ENCODE measurements around the gene ACAT1. TPM values are rescaled to one million over a fixed set of nuclear protein-coding genes. Genes with fewer than 3 reads are reported as not detected.

ACAT1 gene
- polyA plus RNA-seq, 1 donor from 2014 or later, result 89.0 TPM

DNA sequence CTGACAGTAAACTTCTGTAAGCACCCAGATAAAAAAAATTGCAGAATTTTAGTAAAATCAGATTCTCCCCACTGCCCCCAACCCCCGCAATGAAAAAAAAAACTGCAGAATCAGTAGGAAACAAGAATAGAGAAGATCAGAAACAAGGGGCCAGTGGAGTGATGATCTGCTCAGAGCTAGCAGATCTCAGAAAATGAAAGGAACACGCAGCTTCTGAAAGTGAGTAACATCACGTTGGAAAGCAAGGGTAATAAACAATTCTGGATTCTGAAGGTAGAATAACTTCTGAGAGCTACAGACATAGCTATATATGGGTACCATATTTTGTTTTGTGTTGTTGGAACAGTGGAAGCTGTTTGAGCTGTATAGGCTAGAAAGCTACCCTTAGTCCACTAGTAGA lies 23.2 kb downstream of the ACAT1 start:
- no peaks in the 10 kb centered on the region for H3K9me3 ChIP-seq (ENCODE audit: low read length)
- H3K36me3 ChIP-seq (ENCODE audit: insufficient read depth, low read length), result no peaks in the 10 kb centered on the region
- H3K79me2 ChIP-seq (replicated peaks; ENCODE audit: insufficient read depth, low read length), result no peaks in the 10 kb centered on the region
- no peak overlapping the region for H3K4me3 ChIP-seq (ENCODE audit: low read length)
- H3K9me2 ChIP-seq (ENCODE audit: insufficient read depth, low read length), result no peaks in the 10 kb centered on the region
- H3K27me3 ChIP-seq (ENCODE audit: insufficient read depth, low read depth, low read length), result no peaks in the 10 kb centered on the region
- no peak overlapping the region for H3K9ac ChIP-seq (ENCODE audit: low read length)
- no peaks in the 10 kb centered on the region for H3F3A ChIP-seq (ENCODE audit: insufficient read depth, low read length, poor library complexity, severe bottlenecking)
- no peak overlapping the region for H3K4me2 ChIP-seq (ENCODE audit: low read length)
- H2AFZ ChIP-seq (ENCODE audit: low read depth, low read length), result no peak overlapping the region
- TF ChIP-seq, protein P1, sequence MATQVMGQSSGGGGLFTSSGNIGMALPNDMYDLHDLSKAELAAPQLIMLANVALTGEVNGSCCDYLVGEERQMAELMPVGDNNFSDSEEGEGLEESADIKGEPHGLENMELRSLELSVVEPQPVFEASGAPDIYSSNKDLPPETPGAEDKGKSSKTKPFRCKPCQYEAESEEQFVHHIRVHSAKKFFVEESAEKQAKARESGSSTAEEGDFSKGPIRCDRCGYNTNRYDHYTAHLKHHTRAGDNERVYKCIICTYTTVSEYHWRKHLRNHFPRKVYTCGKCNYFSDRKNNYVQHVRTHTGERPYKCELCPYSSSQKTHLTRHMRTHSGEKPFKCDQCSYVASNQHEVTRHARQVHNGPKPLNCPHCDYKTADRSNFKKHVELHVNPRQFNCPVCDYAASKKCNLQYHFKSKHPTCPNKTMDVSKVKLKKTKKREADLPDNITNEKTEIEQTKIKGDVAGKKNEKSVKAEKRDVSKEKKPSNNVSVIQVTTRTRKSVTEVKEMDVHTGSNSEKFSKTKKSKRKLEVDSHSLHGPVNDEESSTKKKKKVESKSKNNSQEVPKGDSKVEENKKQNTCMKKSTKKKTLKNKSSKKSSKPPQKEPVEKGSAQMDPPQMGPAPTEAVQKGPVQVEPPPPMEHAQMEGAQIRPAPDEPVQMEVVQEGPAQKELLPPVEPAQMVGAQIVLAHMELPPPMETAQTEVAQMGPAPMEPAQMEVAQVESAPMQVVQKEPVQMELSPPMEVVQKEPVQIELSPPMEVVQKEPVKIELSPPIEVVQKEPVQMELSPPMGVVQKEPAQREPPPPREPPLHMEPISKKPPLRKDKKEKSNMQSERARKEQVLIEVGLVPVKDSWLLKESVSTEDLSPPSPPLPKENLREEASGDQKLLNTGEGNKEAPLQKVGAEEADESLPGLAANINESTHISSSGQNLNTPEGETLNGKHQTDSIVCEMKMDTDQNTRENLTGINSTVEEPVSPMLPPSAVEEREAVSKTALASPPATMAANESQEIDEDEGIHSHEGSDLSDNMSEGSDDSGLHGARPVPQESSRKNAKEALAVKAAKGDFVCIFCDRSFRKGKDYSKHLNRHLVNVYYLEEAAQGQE (IDR thresholded peaks at IDR 0.05; ENCODE audit: borderline replicate concordance), result no peak
- TF ChIP-seq EZH2 (IDR thresholded peaks at IDR 0.05; ENCODE audit: borderline replicate concordance, insufficient read depth, low read length, poor library complexity, severe bottlenecking) (no peak), RAD21 (conservative IDR thresholded peaks at IDR 0.05) (no peak), MXI1 (conservative IDR thresholded peaks at IDR 0.05; ENCODE audit: poor library complexity, severe bottlenecking) (no peak), TAF1 (IDR thresholded peaks at IDR 0.05; ENCODE audit: low read depth) (no peak), POLR2AphosphoS5 (IDR thresholded peaks at IDR 0.05) (no peak), EP300 (conservative IDR thresholded peaks at IDR 0.05; ENCODE audit: poor library complexity, severe bottlenecking) (no peak)
- no peak overlapping the region for H3K27ac ChIP-seq (ENCODE audit: low read length)
- no peaks in the 10 kb centered on the region for H4K20me1 ChIP-seq (ENCODE audit: insufficient read depth)

DNA sequence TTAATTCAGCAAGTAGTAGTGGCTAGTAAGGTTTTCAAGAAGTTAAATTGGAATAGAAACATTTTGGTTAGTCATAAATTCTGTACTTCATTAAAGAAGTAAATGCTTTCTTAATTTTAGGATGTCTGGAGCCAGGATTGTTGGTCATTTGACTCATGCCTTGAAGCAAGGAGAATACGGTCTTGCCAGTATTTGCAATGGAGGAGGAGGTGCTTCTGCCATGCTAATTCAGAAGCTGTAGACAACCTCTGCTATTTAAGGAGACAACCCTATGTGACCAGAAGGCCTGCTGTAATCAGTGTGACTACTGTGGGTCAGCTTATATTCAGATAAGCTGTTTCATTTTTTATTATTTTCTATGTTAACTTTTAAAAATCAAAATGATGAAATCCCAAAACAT lies 25.8 kb downstream of the ACAT1 start:
- H2AFZ ChIP-seq (ENCODE audit: low read depth, low read length), result no peak overlapping the region
- TF ChIP-seq, protein P2, sequence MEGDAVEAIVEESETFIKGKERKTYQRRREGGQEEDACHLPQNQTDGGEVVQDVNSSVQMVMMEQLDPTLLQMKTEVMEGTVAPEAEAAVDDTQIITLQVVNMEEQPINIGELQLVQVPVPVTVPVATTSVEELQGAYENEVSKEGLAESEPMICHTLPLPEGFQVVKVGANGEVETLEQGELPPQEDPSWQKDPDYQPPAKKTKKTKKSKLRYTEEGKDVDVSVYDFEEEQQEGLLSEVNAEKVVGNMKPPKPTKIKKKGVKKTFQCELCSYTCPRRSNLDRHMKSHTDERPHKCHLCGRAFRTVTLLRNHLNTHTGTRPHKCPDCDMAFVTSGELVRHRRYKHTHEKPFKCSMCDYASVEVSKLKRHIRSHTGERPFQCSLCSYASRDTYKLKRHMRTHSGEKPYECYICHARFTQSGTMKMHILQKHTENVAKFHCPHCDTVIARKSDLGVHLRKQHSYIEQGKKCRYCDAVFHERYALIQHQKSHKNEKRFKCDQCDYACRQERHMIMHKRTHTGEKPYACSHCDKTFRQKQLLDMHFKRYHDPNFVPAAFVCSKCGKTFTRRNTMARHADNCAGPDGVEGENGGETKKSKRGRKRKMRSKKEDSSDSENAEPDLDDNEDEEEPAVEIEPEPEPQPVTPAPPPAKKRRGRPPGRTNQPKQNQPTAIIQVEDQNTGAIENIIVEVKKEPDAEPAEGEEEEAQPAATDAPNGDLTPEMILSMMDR (IDR thresholded peaks at IDR 0.05; ENCODE audit: poor library complexity, severe bottlenecking), result no peak
- TF ChIP-seq EP300 (conservative IDR thresholded peaks at IDR 0.05; ENCODE audit: poor library complexity, severe bottlenecking) (no peak), MXI1 (conservative IDR thresholded peaks at IDR 0.05; ENCODE audit: poor library complexity, severe bottlenecking) (no peak), POLR2AphosphoS5 (IDR thresholded peaks at IDR 0.05) (no peak), RAD21 (conservative IDR thresholded peaks at IDR 0.05) (no peak)
- TF ChIP-seq, protein P1 (IDR thresholded peaks at IDR 0.05; ENCODE audit: borderline replicate concordance), result no peak
- no peak overlapping the region for H3K9ac ChIP-seq (ENCODE audit: low read length)
- H3K79me2 ChIP-seq (replicated peaks; ENCODE audit: insufficient read depth, low read length), result no peaks in the 10 kb centered on the region
- no peaks in the 10 kb centered on the region for H4K20me1 ChIP-seq (ENCODE audit: insufficient read depth)
- H3K9me3 ChIP-seq (ENCODE audit: low read length), result no peaks in the 10 kb centered on the region
- no peaks in the 10 kb centered on the region for H3K9me2 ChIP-seq (ENCODE audit: insufficient read depth, low read length)
- peaks cover 4% of the 10 kb centered on the region for H3K36me3 ChIP-seq (ENCODE audit: insufficient read depth, low read length)
- H3K4me2 ChIP-seq (ENCODE audit: low read length), result no peak overlapping the region
- no peaks in the 10 kb centered on the region for H3K27me3 ChIP-seq (ENCODE audit: insufficient read depth, low read depth, low read length)
- no peak overlapping the region for H3K27ac ChIP-seq (ENCODE audit: low read length)
- no peaks in the 10 kb centered on the region for H3F3A ChIP-seq (ENCODE audit: insufficient read depth, low read length, poor library complexity, severe bottlenecking)
- H3K4me3 ChIP-seq (ENCODE audit: low read length), result no peak overlapping the region

All from neural cell (in vitro differentiated cells).